ENCODE data around the gene ZNF496.
"Not testable (repeated sequence)": the region's sequence is repeated elsewhere in the genome, so short reads cannot be mapped to it uniquely, and the experiment has no call there.

ZNF496 gene

GRCh38 chr1:247360991-247361731 lies 29.5 kb upstream of the ZNF496 start:
- no peak for TF ChIP-seq CTCF (IDR thresholded peaks at IDR 0.05; ENCODE audit: extremely low read depth, missing control alignments)
- DNase-seq (ENCODE audit: low spot score), result no peak

GRCh38 chr1:247360116-247360898 lies 28.6 kb upstream of the ZNF496 start:
- no peak for TF ChIP-seq CTCF (IDR thresholded peaks at IDR 0.05; ENCODE audit: extremely low read depth, missing control alignments)
- DNase-seq (ENCODE audit: low spot score), result no peak

GRCh38 chr1:247359559-247359958 lies 27.9 kb upstream of the ZNF496 start:
- DNase-seq (ENCODE audit: low spot score), result no peak
- no peak for TF ChIP-seq CTCF (IDR thresholded peaks at IDR 0.05; ENCODE audit: extremely low read depth, missing control alignments)

GRCh38 chr1:247358920-247359319 lies 27.3 kb upstream of the ZNF496 start:
- no peak for DNase-seq (ENCODE audit: low spot score)
- TF ChIP-seq CTCF (IDR thresholded peaks at IDR 0.05; ENCODE audit: extremely low read depth, missing control alignments), result no peak

- no peak for TF ChIP-seq CTCF (IDR thresholded peaks at IDR 0.05; ENCODE audit: extremely low read depth, missing control alignments)
- DNase-seq (ENCODE audit: low spot score), result peak; percentile 50
These were observed 26.1 kb upstream of the ZNF496 start for GRCh38 chr1:247357781-247358211.

GRCh38 chr1:247357052-247357780 lies 25.5 kb upstream of the ZNF496 start:
- TF ChIP-seq CTCF (IDR thresholded peaks at IDR 0.05; ENCODE audit: extremely low read depth, missing control alignments), result no peak
- no peak for DNase-seq (ENCODE audit: low spot score)

- not testable (repeated sequence) for DNase-seq (ENCODE audit: low spot score)
These were observed 23.5 kb upstream of the ZNF496 start for GRCh38 chr1:247355160-247355559.
